Effector memory CD4-positive, alpha-beta T cell (primary cell): Measurements from ENCODE around the gene TMEM272.
A peak's percentile ranks its signal among the peaks of the same experiment; 100 is the strongest.

ENCODE experiments used
- DNase-seq, 3 donors: peaks; one replicate each; pipeline ENCODE4 v3.0.0-alpha.2; 2020
- H3K27ac ChIP-seq: 2 replicates; pipeline ENCODE4 v1.7.0; 2013; ENCODE audit warnings: mild to moderate bottlenecking, low read length, moderate library complexity; ENCODE audit not compliant: insufficient read depth, poor library complexity, severe bottlenecking
- H3K27me3 ChIP-seq: replicated peaks from 2 replicates; pipeline ENCODE4 v1.7.0; 2013; ENCODE audit warnings: mild to moderate bottlenecking, low read length; ENCODE audit not compliant: insufficient read depth, control insufficient read depth, poor library complexity, severe bottlenecking
- H3K36me3 ChIP-seq: 2 replicates; pipeline ENCODE4 v1.7.0; 2013; ENCODE audit warnings: mild to moderate bottlenecking, low read length, moderate library complexity; ENCODE audit not compliant: control insufficient read depth, insufficient read depth
- H3K4me1 ChIP-seq: 2 replicates; pipeline ENCODE4 v1.7.0; 2013; ENCODE audit warnings: low read length, mild to moderate bottlenecking; ENCODE audit not compliant: control insufficient read depth, insufficient read depth, poor library complexity, severe bottlenecking
- H3K4me3 ChIP-seq: 2 replicates; pipeline ENCODE4 v1.7.0; 2013; ENCODE audit warnings: low read length, low read depth, mild to moderate bottlenecking; ENCODE audit not compliant: insufficient read depth, poor library complexity, severe bottlenecking
- H3K9me3 ChIP-seq: 2 replicates; pipeline ENCODE4 v1.7.0; 2013; ENCODE audit warnings: mild to moderate bottlenecking, low read length, moderate library complexity; ENCODE audit not compliant: control insufficient read depth
- total RNA-seq, 3 donors: gene quantifications; one replicate each; lab custom pipeline; 2026; lab: John Stamatoyannopoulos, UW

Gene TMEM272, protein sequence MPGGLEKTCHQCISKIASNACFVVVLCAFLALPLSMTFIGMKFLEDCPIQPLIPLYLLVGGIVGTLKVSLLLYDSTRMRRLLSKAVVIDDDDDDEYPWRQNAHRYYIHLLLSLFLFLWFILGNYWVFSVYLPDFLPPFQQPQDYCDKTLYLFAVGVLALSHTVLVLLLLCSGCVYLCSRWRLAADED
- 1.2 to 4.5 (median 1.9) reads per million in 3 donors for total RNA-seq

- Histone ChIP-seq H3K27ac (no peak within 1 kb of the TSS), H3K27me3 (no peaks in the 10 kb centered on the region), H3K36me3 (no peaks in the 10 kb centered on the region), H3K4me3 (no peak within 1 kb of the TSS), H3K9me3 (no peaks in the 10 kb centered on the region), H3K4me1 (peaks cover 7% of the 10 kb centered on the region)
- peak in 1 of 3 donors; percentile 43 for DNase-seq
Observed at GRCh38 chr13:51844862-51845573, at the start of gene TMEM272. TMEM272 (minus strand) TSS chr13:51845177; CDS start chr13:51838530, 6,647 bp downstream.

GRCh38 chr13:51894239-51894638, 49.3 kb upstream of the TMEM272 start:
- H3K36me3 ChIP-seq = no peaks in the 10 kb centered on the region
- H3K27me3 ChIP-seq = no peaks in the 10 kb centered on the region
- no peak overlapping the region for H3K4me3 ChIP-seq
- no peak for DNase-seq
- H3K4me1 ChIP-seq = no peaks in the 10 kb centered on the region
- H3K9me3 ChIP-seq = no peaks in the 10 kb centered on the region
- no peak overlapping the region for H3K27ac ChIP-seq

DNA sequence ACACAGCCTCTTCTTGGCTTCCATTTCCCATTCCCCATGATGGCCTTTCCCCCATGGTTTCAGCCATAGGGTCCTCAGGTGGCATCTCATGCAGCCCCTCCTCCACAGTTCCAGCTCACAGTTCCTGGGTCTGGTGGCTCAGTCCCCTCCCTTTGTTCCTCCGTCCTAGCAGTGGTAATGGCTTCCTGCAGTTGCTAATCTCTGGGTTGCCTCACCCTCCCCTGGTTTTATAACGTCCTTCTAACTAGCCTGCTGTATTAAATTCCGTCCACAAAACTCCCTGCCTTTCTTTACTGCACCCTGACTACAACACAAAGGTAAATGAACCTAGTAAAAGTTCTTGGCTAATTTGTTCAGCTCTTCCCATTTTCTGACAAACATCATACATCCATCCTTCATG, 47.7 kb upstream of the TMEM272 start:
- Histone ChIP-seq H3K36me3 (no peaks in the 10 kb centered on the region), H3K9me3 (no peaks in the 10 kb centered on the region), H3K4me1 (no peaks in the 10 kb centered on the region), H3K27ac (no peak overlapping the region), H3K4me3 (no peak overlapping the region), H3K27me3 (no peaks in the 10 kb centered on the region)
- no peak for DNase-seq

- H3K9me3 ChIP-seq = no peaks in the 10 kb centered on the region
- no peaks in the 10 kb centered on the region for H3K4me1 ChIP-seq
- no peak overlapping the region for H3K4me3 ChIP-seq
- no peaks in the 10 kb centered on the region for H3K27me3 ChIP-seq
- no peak overlapping the region for H3K27ac ChIP-seq
- DNase-seq = no peak
- H3K36me3 ChIP-seq = no peaks in the 10 kb centered on the region
Observed at GRCh38 chr13:51887468-51887867, 42.5 kb upstream of the TMEM272 start.

DNA sequence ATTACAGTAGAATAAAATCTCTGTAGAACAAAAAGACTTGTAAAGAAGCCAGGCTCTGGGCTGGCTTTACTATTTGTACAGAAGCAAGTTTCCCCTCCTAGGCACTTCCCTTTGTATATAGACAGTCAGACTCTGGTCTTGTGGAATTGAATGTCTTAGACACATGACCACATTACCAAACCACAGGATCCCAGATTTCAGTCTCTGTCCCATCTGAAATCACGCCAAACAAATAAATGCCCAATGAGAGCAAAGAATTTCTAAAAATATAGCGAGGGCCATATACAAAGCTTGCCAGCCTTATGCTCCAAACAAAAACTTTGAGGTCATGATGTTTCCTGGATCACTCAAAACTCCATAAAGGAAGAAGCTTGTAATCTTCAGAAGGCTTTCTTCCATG, 40.7 kb upstream of the TMEM272 start:
- Histone ChIP-seq H3K9me3 (no peaks in the 10 kb centered on the region), H3K36me3 (no peaks in the 10 kb centered on the region), H3K27ac (no peak overlapping the region), H3K4me1 (no peaks in the 10 kb centered on the region), H3K27me3 (no peaks in the 10 kb centered on the region), H3K4me3 (no peak overlapping the region)
- no peak for DNase-seq

GRCh38 chr13:51883226-51883600, 38.2 kb upstream of the TMEM272 start:
- no peak for DNase-seq
- Histone ChIP-seq H3K27me3 (no peaks in the 10 kb centered on the region), H3K36me3 (no peaks in the 10 kb centered on the region), H3K4me1 (no peaks in the 10 kb centered on the region), H3K9me3 (no peaks in the 10 kb centered on the region), H3K27ac (no peak overlapping the region), H3K4me3 (no peak overlapping the region)

- no peak overlapping the region for H3K4me3 ChIP-seq
- H3K27ac ChIP-seq = no peak overlapping the region
- no peaks in the 10 kb centered on the region for H3K9me3 ChIP-seq
- no peaks in the 10 kb centered on the region for H3K4me1 ChIP-seq
- no peaks in the 10 kb centered on the region for H3K27me3 ChIP-seq
- no peak for DNase-seq
- no peaks in the 10 kb centered on the region for H3K36me3 ChIP-seq
Observed at GRCh38 chr13:51882570-51883225, 37.7 kb upstream of the TMEM272 start.

- Histone ChIP-seq H3K4me3 (no peak overlapping the region), H3K36me3 (no peaks in the 10 kb centered on the region), H3K4me1 (no peaks in the 10 kb centered on the region), H3K9me3 (no peaks in the 10 kb centered on the region), H3K27ac (no peak overlapping the region), H3K27me3 (no peaks in the 10 kb centered on the region)
- DNase-seq = no peak
Observed at GRCh38 chr13:51881296-51881695, 36.3 kb upstream of the TMEM272 start.

DNA sequence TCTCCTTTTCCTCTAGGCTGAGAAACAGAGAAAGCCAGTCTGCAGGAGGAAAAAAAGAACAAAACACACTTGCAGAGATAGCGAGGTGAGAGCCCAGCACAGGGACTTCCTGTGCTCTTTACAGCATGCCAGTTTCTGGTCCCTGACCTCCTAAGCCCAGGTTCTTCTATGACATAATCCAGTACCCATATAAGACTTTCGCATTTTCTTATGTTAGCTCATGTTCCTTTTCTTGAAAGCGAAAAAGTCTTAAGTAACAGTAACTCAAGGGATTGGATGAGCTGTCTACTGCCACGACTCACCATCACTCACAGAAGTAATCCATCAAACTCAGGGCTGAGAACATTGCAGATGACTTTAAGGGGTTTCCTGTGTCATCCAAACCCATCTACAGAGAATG, 34.2 kb upstream of the TMEM272 start:
- no peaks in the 10 kb centered on the region for H3K4me1 ChIP-seq
- H3K27ac ChIP-seq = no peak overlapping the region
- H3K36me3 ChIP-seq = no peaks in the 10 kb centered on the region
- no peak for DNase-seq
- H3K9me3 ChIP-seq = no peaks in the 10 kb centered on the region
- H3K4me3 ChIP-seq = no peak overlapping the region
- H3K27me3 ChIP-seq = no peaks in the 10 kb centered on the region

DNA sequence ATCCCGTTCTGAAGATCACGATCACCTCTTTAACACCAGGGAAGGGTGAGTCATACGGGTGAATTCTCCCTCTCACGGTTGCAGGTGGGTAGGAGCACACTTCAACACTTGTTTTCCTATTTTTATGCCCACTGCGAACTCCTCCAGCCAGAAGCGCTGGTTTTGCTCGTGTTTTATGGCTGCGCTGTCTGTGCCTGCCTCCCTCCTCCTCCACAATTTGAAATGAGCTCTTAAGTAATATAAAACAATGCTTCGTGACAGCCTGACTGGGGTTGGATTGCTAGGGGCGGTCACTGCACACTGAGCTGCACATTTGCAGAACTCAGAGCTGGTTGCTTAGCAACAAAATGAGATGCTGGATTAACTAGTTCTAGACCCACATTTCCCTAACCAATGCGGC, 29.7 kb upstream of the TMEM272 start:
- DNase-seq = no peak
- no peak overlapping the region for H3K27ac ChIP-seq

More for the DNA sequence above, 29.7 kb upstream of the TMEM272 start:
- H3K9me3 ChIP-seq = no peaks in the 10 kb centered on the region
- no peaks in the 10 kb centered on the region for H3K27me3 ChIP-seq
- H3K4me1 ChIP-seq = no peaks in the 10 kb centered on the region
- no peaks in the 10 kb centered on the region for H3K36me3 ChIP-seq
- H3K4me3 ChIP-seq = no peak overlapping the region
